Fibroblast of peridontal ligament (primary cell): ENCODE data around the gene KIF1B.
"Not testable (repeated sequence)": the region's sequence is repeated elsewhere in the genome, so short reads cannot be mapped to it uniquely, and the experiment has no call there.

Experiments
- DNase-seq: peaks from one replicate; pipeline ENCODE4 v3.0.0-alpha.2; 2010; ENCODE audit errors: extremely low read depth

The KIF1B gene

DNA sequence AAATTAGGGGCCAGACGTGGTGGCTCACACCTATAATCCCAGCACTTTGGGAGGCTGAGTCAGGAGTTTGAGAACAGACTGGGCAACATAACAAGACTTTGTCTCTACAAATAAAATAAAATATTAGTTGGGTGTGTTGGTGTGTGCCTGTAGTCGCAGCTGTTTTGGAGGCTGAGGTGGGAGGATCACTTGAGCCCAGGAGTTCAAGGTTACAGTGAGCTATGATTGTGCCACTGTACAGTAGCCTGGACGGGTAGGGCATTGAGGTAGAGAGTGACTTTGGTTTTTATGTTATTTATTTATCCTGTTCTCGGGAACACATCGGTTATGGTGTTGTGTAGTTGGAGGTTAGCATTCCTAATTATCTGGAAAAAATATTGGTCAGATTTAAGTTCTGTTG is 19.5 kb downstream of the KIF1B start:
- DNase-seq, result no peak

DNA sequence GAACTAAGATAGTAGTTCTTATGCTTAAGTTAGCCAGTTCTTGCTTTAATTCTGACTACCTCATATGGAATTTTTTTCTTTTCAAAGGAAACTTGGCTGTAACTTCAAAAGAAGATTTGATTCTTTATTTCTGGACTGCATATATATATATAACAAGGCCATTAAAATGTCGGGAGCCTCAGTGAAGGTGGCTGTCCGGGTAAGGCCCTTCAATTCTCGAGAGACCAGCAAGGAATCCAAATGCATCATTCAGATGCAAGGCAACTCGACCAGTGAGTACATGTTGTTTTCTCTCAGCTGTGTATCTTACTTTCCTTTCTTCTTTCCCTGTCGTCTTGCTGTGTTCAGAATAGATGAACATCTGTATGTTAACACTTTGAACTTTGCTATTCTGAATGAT is 21.8 kb downstream of the KIF1B start:
- DNase-seq, result peak; percentile 33

DNA sequence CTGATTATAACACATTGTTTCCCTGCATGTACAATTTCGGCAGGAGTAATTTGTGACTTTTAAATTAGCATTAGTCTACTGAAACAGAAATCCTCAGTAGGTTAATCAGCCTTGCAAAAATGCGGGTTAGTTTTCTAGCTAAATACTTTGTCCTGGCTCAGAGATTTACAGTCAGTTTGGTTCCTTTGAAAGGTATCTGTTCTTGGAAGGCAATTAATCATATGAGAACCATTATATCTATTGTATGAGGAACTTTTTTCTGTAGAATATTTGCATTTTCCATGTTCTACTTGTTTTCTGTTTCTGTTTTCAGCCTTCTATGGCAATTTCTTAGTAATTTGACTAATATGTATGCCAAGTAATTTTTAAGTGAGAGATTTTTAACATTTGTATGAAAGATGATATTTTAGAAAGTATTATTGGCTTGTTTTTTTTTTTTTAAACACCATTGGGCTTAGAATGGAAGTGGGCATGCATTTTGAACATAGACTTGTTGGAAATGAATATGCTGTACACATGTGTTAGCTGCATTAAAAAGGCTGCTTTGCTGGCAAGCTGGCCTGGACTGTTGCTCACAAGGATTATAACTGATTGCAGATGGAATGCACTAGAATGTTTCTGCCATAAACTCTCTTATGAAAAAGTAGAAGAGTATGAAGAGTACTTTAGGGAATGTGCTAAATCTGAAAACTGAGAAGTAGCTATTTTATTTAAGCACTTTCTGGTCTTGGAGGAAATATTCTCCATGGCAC is 26.2 kb downstream of the KIF1B start:
- peak; percentile 89 for DNase-seq

DNA sequence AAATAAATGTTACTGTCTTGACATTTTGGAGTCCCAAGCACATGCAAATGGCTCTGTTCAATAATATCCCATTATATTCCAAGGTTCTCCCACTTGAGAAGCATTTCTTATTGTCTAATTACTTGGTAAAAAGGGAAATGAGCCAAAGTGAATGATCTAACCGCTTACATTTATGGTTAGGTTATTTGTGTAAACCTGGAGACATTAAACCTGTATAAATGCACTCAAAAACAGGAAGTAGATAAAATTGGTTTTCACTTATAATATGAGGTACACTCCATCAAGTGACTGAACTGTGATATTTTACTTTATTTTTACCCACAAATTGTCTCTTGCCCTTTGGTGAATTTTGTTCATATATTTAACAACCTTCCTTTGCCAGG is 26.8 kb downstream of the KIF1B start:
- DNase-seq, result no peak

DNA sequence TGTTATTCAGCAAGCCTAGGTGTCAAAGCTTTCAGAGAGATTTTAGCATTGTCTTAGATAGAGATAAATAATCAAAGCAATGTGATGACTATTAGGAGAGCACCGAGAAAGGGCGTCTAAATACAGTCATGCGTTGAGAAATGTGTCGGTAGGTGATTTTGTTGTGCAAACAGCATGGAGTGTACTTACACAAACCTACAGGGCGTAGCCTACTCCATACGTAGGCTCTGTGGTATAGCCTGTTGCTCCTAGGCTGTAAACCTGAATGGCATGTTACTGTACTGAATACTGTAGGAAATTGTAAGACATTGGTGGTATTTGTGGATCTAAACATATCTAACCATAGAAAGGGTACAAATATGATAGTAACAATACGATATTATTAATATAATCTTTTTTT is 31.8 kb downstream of the KIF1B start:
- DNase-seq, result no peak

- DNase-seq, result no peak
These were observed 32.4 kb downstream of the KIF1B start for GRCh38 chr1:10242811-10243210.

DNA sequence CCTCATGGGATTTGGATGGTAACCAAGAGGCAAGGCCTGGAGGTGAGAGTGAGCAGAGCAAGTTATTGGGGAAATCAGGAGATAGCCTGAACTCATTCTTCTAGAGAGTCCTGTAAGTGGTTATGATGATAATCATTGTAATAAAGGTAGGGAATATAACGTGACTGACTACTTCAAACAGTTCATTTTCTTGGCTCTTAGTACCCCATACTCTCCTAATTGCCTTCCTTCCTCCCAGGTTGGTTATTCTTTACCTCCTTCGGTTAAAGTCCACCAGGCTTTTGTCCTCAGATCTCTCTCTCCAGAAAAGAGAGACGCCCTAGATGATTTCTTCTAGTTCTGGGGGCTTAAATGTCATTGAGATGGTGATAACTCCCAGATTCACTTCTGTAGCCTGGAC is 35.3 kb downstream of the KIF1B start:
- no peak for DNase-seq

GRCh38 chr1:10249808-10250457 is 39.6 kb downstream of the KIF1B start:
- DNase-seq, result no peak

DNA sequence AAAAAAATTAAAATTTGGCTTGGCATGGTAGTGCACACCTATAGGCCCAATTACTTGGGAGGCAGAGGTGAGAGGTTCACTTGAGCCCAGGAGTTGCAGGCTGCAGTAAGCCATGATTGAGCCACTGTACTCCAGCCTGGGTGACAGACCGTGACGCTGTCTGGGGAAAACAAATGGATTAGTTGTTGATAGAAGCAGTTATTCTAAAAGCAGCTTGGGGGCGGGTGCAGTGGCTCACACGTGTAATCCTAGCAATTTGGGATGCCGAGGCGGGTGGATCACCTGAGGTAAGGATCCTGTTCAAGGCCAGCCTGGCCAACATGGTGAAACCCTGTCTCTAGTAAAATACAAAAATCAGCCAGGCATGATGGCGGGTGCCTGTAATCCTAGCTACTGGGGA is 40.3 kb downstream of the KIF1B start:
- DNase-seq, result no peak

- DNase-seq, result peak; percentile 21
These were observed 41.1 kb downstream of the KIF1B start for GRCh38 chr1:10251325-10252108.

GRCh38 chr1:10252508-10252907 is 42.1 kb downstream of the KIF1B start:
- peak; percentile 44 for DNase-seq

GRCh38 chr1:10253149-10253548 is 42.8 kb downstream of the KIF1B start:
- no peak for DNase-seq

- DNase-seq, result peak; percentile 92
These were observed 43.4 kb downstream of the KIF1B start for GRCh38 chr1:10253755-10254154.

- DNase-seq, result peak; percentile 34
These were observed 47.5 kb downstream of the KIF1B start for GRCh38 chr1:10257851-10258250.

DNA sequence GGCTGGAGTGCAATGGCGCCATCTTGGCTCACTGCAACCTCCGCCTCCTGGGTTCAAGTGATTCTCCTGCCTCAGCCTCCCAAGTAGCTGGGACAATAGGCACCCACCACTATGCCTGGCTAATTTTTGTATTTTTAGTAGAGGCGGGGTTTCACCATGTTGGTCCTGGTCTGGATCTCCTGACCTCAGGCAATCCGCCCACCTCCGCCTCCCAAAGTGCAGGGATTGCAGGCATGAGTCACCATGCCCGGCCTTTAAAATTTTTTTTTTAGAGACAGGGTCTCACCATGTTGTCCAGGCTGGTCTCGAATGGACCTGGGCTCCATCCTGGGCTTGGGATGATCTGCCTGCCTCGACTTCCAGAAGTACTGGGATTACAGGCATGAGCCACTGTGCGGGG is 49.2 kb downstream of the KIF1B start:
- DNase-seq, result not testable (repeated sequence)

DNA sequence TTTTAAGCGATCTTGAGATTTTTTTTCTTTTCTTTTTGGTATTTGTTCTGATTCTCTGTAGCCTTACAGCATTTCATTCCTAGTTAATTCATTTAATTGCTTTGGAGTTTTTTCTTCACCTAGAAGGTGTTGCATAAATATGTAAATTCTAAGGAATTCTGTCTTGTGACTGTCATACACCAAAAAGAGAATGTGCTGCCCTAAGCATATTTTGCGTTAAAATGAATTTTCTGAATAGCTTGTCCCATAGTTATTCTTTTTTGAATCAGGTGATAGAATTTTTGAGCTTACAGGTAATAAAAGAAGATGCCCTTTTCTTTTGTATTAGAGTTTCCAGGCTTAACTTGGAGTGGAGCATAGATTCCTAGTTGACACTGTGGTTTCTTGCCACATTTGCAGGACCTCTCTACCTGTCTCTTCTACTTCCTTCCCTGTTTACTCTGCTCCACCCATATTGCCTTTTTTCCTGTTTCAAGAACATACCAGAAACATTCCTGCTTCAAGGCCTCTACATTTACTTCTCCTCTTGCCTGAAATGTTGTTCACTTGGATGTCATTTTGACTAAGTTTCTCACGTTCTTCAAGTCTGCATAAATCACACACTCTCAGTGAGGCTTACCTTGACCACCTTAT is 53.2 kb downstream of the KIF1B start:
- no peak for DNase-seq

DNA sequence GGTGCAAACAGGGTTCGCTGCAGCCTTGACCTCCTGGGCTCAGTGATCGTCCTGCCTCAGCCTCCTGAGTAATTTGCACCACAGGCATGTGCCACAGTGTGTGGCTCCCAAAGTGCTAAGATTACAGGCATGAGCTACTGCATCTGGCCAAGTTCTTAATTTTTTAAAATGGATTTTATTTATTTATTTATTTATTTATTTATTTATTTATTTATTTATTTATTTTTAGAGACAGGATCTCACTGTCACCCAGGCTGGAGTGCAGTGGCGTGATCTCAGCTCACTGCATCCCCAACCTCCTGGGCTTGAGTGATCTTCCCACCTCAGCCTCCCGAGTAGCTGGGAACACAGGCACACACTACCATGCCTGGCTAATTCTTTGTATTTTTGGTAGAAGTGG is 54.7 kb downstream of the KIF1B start:
- DNase-seq, result no peak

DNA sequence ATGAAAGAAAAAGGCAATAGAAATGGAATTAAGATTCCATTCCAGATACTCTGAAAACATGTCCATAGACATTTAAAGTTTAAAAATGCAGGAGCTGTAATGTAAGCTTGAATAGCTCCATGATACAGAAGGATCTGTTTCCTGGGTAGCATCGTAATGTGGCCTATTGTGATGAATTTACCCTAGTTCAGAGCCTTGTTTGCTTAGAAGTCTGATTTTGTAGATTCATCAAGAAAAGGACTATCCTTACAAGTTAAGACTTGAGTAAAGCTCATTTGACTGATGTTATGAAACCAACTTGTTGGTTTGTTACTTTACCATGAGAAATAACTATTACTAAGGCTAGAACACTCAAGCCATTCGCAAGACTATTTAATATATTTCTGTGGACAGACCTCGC is 55.5 kb downstream of the KIF1B start:
- no peak for DNase-seq

DNA sequence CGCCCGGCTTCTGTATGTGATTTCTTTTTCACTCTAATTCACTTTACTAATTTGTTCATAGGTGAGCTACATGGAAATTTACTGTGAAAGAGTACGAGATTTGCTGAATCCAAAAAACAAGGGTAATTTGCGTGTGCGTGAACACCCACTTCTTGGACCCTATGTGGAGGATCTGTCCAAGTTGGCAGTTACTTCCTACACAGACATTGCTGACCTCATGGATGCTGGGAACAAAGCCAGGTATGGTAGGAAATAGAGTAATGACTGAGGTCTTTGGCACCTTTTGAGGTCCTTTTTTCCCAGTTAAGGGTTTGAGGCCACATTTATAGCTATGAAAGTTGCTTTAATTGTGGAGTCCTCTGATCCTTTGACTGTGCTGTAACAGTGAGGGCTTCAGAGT is 56.9 kb downstream of the KIF1B start:
- peak; percentile 33 for DNase-seq

- no peak for DNase-seq
These were observed 57.6 kb downstream of the KIF1B start for GRCh38 chr1:10267921-10268320.

DNA sequence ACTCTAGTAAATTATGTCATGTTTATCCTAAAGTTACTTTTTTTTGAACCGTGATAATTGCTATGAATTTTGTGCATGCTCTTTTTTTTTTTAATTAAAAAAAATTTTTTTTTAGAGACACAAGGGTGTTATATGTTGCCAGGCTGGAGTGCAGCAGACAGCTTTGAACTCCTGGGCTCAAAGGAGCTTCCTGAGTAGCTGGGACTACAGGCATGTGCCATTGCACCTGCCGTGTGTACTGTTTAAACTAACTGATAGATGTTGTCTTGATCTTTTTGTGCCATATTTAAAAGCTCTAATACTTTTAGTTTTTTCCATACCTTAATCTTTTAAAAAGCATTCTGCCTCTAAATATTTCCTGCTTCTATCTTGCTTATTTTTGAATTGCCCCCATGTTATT is 60.7 kb downstream of the KIF1B start:
- no peak for DNase-seq

- no peak for DNase-seq
These were observed 61.5 kb downstream of the KIF1B start for GRCh38 chr1:10271869-10272268.
